C4-2B (cell line): Measurements from ENCODE around the gene MAPK8IP2.
A peak's percentile ranks its signal among the peaks of the same experiment; 100 is the strongest.

Source experiments
- ZFX ChIP-seq: fragments of 450-650 bp; IDR thresholded peaks from 2 replicates; pipeline ENCODE4 v1.6.1; 2017
- TF ChIP-seq, protein P1 (sequence below): fragments of 450-650 bp; conservative IDR thresholded peaks from 2 replicates; pipeline ENCODE4 v1.5.1; 2017; ENCODE audit warnings: mild to moderate bottlenecking

DNA sequence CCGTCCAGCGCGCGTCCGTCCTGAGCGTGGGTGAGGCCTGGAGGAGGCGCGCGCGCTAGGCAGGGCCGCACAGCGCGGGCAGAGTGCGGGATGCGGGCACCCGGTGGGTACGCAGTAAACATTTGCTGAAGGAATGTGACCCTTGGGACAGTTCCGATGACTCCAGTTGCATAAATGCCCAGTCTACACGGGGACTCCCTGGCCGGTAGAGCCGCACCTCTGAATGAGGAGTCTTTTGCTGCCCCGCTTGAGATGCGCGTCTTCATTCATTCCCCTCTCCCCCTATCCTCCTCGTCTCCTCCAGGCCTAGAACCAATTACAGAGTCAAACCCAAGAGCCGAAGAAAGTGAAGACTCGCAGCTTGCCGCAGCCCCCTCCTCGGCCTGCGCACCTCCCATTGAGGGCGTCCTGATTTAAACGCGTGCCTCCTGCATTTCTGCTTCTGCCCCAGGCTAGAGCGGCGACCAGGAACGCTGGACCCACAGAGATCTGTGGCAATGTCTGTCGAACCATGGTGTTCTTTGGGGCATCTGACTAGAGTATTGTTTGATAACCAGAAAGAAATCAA lies 17.2 kb upstream of the MAPK8IP2 start:
- TF ChIP-seq, protein P1, sequence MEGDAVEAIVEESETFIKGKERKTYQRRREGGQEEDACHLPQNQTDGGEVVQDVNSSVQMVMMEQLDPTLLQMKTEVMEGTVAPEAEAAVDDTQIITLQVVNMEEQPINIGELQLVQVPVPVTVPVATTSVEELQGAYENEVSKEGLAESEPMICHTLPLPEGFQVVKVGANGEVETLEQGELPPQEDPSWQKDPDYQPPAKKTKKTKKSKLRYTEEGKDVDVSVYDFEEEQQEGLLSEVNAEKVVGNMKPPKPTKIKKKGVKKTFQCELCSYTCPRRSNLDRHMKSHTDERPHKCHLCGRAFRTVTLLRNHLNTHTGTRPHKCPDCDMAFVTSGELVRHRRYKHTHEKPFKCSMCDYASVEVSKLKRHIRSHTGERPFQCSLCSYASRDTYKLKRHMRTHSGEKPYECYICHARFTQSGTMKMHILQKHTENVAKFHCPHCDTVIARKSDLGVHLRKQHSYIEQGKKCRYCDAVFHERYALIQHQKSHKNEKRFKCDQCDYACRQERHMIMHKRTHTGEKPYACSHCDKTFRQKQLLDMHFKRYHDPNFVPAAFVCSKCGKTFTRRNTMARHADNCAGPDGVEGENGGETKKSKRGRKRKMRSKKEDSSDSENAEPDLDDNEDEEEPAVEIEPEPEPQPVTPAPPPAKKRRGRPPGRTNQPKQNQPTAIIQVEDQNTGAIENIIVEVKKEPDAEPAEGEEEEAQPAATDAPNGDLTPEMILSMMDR: no peak
- peak; percentile 92 for TF ChIP-seq ZFX
